ENCODE results near the gene IER2. TPM values are rescaled to one million over a fixed set of nuclear protein-coding genes. Genes with fewer than 3 reads are reported as not detected.
A peak's percentile ranks its signal among the peaks of the same experiment; 100 is the strongest.

IER2 gene
- total RNA-seq, 2 experiments from 2014 or later, result 129 to 137 TPM

GRCh38 chr19:13109361-13110098 is 40.7 kb upstream of the IER2 start:
- Mint-ChIP-seq H3K4me1 (ENCODE audit: low read depth) (peaks cover 2% of the 10 kb centered on the region), H3K27ac (no peak overlapping the region), H3K9me3 (no peaks in the 10 kb centered on the region), H3K36me3 (peaks cover 13% of the 10 kb centered on the region), H3K4me3 (no peak overlapping the region), H3K27me3 (no peaks in the 10 kb centered on the region)
- POLR2A ChIA-PET, result no interaction called here
- intact Hi-C loops (cut with micrococcal nuclease), result no loop called here
- CTCF ChIA-PET, result no interaction called here
- no peak for DNase-seq

- H3K9me3 Mint-ChIP-seq, result no peaks in the 10 kb centered on the region
- no peak overlapping the region for H3K4me3 Mint-ChIP-seq
- DNase-seq, result no peak
- no peak overlapping the region for H3K27ac Mint-ChIP-seq
- H3K27me3 Mint-ChIP-seq, result no peaks in the 10 kb centered on the region
- CTCF ChIA-PET, result no interaction called here
- intact Hi-C loops (cut with micrococcal nuclease), result no loop called here
- POLR2A ChIA-PET, result no interaction called here
- peaks cover 2% of the 10 kb centered on the region for H3K4me1 Mint-ChIP-seq (ENCODE audit: low read depth)
- peaks cover 12% of the 10 kb centered on the region for H3K36me3 Mint-ChIP-seq
These were observed 40.1 kb upstream of the IER2 start for GRCh38 chr19:13110099-13110610.

DNA sequence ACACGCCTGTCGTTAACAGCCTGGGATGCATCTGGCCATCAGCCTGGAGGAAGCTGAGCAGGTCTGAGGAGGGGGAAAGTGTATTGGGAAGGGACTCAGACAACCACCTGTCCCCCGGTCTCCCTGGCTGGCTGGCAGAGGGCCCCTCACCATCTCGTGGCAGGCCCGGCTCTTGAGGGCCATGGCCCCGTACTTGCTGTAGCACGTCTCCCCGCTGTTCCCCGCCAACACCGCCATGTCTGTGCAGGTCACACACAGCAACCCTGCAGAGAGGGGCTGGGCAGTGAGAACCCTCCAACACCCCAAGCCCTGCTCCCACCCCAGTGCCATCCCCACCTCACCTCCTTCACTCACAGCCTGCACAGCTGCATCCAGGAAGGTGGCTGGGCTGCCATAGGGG is 37.7 kb upstream of the IER2 start:
- intact Hi-C loops (cut with micrococcal nuclease), result no loop called here
- H3K9me3 Mint-ChIP-seq, result no peaks in the 10 kb centered on the region
- no peak overlapping the region for H3K27ac Mint-ChIP-seq
- no peak for DNase-seq
- H3K36me3 Mint-ChIP-seq, result peaks cover 16% of the 10 kb centered on the region
- H3K27me3 Mint-ChIP-seq, result no peaks in the 10 kb centered on the region
- ChIA-PET POLR2A (no interaction called here), CTCF (interaction anchor here (2.7 kb wide), 1 partner anchor 8 kb away, joined by 10 read pairs; no protein-coding TSS in a partner anchor)
- peaks cover 11% of the 10 kb centered on the region for H3K4me1 Mint-ChIP-seq (ENCODE audit: low read depth)
- H3K4me3 Mint-ChIP-seq, result no peak overlapping the region

DNA sequence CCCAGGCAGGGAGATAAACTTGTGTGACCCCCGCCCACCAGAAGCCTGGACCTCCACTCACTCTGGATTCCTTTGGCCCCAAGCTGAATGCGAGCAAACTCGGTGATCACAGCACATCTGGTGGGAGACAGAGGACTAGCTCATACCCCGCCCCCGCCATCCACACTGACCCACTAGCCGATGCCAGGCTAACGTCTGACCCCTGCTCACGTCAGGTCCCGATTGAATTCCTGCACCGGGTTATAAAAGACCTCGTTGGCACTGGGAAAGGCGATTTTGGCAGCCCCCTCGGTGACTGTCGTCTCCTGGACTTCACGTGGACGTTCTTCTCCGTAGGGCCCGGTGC is 34.3 kb upstream of the IER2 start:
- Mint-ChIP-seq H3K27me3 (no peaks in the 10 kb centered on the region), H3K9me3 (no peaks in the 10 kb centered on the region), H3K36me3 (peaks cover 12% of the 10 kb centered on the region), H3K4me3 (peak overlapping the region; percentile 86), H3K27ac (peak overlapping the region; percentile 93), H3K4me1 (ENCODE audit: low read depth) (peaks cover 33% of the 10 kb centered on the region)
- ChIA-PET CTCF (interaction anchor here (0.9 to 1.3 kb wide), 2 partner anchors 11 to 17 kb away, joined by 3 to 5 read pairs; no protein-coding TSS in a partner anchor), POLR2A (interaction anchor here (0.8 to 4.1 kb wide), 4 partner anchors 11 to 37 kb away, joined by 3 to 38 read pairs (median 8); partner anchors contain the start of genes IER2 and STX10)
- no peak for DNase-seq
- intact Hi-C loops (cut with micrococcal nuclease), result loop anchor here (1.0 to 5.0 kb wide), 4 partner anchors 12 to 96 kb away; no protein-coding TSS in a partner anchor

DNA sequence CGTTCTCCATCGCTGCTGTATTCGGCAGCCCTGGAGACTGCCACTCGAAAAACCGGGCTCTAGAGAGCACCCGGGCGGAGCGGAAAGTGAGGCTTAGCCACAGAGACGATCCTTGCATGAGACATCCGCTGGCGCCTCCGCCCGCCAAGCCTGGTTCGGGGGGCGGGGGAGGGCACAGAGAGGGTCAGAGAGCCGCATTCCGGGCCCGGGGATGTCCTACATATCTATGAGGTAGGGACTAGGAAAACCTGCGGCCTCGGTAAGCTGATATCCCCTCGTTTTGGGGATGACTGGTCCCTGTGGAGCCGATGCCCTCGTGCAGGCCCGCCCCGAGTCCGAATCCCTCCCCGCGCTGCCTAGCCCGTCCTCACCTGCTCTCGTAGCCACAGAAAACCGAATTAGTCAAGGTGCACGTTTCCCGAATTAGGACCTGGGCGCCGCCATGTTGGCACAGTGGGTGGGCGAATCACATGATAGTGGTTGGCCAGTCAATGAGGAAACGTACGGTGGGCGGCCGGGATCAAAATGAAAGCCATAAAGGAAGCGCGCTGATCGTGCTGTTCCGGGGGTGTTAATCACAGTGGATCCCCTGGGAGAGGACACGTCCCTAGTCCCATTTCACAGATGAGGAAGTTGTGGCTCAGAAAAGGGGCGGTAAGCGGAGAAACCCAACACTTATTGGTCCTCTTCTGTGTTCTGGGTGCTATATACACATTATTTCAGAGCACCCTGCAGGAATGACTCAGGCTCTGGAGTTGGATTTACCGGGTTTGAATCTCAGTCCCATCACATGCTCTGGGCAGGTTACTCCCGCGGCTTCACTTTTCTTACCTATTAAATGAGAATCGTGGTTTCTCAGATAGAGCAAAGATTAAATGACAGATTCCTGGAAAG is 33.7 kb upstream of the IER2 start, which contains the start of gene TRMT1:
Gene TRMT1 (minus strand): TSS at position 459 of the 894 bp plus-strand sequence. CDS start 341 bp downstream, at position 118.
- POLR2A ChIA-PET, result interaction anchor here (0.6 to 4.1 kb wide), 6 partner anchors 12 to 745 kb away, joined by 3 to 38 read pairs (median 12); no protein-coding TSS in a partner anchor
- CTCF ChIA-PET, result interaction anchor here (0.9 to 2.1 kb wide), 4 partner anchors 12 to 151 kb away, joined by 3 to 16 read pairs (median 6); no protein-coding TSS in a partner anchor
- Mint-ChIP-seq H3K36me3 (peaks cover 15% of the 10 kb centered on the region), H3K9me3 (no peaks in the 10 kb centered on the region), H3K27ac (peak within 1 kb of the TSS; percentile 93), H3K4me3 (peak within 1 kb of the TSS; percentile 86), H3K4me1 (ENCODE audit: low read depth) (peaks cover 39% of the 10 kb centered on the region), H3K27me3 (no peaks in the 10 kb centered on the region)
- peak; percentile 95 for DNase-seq
- intact Hi-C loops (cut with micrococcal nuclease), result loop anchor here (1.0 to 5.0 kb wide), 4 partner anchors 12 to 96 kb away; no protein-coding TSS in a partner anchor

GRCh38 chr19:13117176-13117771 is 32.9 kb upstream of the IER2 start:
- intact Hi-C loops (cut with micrococcal nuclease), result loop anchor here (5.0 kb wide), 1 partner anchor 95 kb away; no protein-coding TSS in a partner anchor
- H3K9me3 Mint-ChIP-seq, result no peaks in the 10 kb centered on the region
- H3K27ac Mint-ChIP-seq, result peak overlapping the region; percentile 93
- ChIA-PET POLR2A (interaction anchor here (0.6 to 4.1 kb wide), 8 partner anchors 13 to 744 kb away, joined by 3 to 38 read pairs (median 12); partner anchors contain the start of genes IER2 and STX10), CTCF (interaction anchor here (0.5 to 2.8 kb wide), 10 partner anchors 10 to 152 kb away, joined by 3 to 16 read pairs (median 4); partner anchors contain the start of genes IER2 and STX10)
- DNase-seq, result no peak
- H3K36me3 Mint-ChIP-seq, result peaks cover 19% of the 10 kb centered on the region
- peak overlapping the region; percentile 86 for H3K4me3 Mint-ChIP-seq
- H3K27me3 Mint-ChIP-seq, result no peaks in the 10 kb centered on the region
- peaks cover 47% of the 10 kb centered on the region for H3K4me1 Mint-ChIP-seq (ENCODE audit: low read depth)

DNA sequence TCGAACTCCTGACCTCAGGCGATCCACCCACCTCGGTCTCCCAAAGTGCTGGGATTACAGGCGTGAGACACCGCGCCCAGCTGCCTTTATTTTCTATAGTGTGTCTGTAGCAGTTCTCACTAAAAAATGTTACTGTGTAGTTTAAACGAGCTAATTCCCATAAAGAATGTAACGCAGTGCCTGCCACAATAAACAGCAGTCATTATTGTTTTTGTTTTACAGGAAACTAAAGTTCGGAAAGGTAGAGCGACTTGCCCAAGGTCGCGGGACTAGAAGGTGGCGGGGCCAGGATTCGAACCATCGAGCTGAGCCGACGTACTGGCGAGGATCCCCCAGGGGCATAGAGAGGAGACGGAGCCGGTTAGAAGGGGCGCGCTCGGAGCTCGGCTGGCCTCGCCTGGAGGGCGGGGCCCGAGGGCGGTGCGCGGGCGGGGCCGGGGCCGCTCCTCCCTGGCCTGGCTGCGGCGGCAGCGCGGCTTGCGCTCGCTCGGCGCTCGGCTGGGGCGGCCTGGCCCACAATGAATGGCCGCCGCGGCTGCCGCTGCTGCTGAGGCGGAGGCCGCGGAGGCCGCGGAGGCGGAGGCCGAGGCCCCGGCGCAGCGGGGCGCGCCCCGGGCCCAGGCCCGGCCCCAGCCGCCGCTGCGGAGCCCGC is 32.3 kb upstream of the IER2 start, which contains the start of gene NACC1:
Gene NACC1 (plus strand): TSS at position 493 of the 652 bp plus-strand sequence. CDS start 16,944 bp downstream, outside the sequence.
- peaks cover 51% of the 10 kb centered on the region for H3K4me1 Mint-ChIP-seq (ENCODE audit: low read depth)
- DNase-seq, result peak; percentile 94
- H3K27ac Mint-ChIP-seq, result peak within 1 kb of the TSS; percentile 93
- ChIA-PET POLR2A (interaction anchor here (0.6 to 4.1 kb wide), 10 partner anchors 13 to 744 kb away, joined by 3 to 38 read pairs (median 8); partner anchors contain the start of genes IER2 and STX10), CTCF (interaction anchor here (0.5 to 2.8 kb wide), 11 partner anchors 11 to 153 kb away, joined by 3 to 16 read pairs (median 4); partner anchors contain the start of genes IER2 and STX10)
- H3K27me3 Mint-ChIP-seq, result no peaks in the 10 kb centered on the region
- intact Hi-C loops (cut with micrococcal nuclease), result loop anchor here (1.0 to 5.0 kb wide), 2 partner anchors 14 to 94 kb away; no protein-coding TSS in a partner anchor
- H3K36me3 Mint-ChIP-seq, result peaks cover 16% of the 10 kb centered on the region
- H3K4me3 Mint-ChIP-seq, result peak within 1 kb of the TSS; percentile 86
- no peaks in the 10 kb centered on the region for H3K9me3 Mint-ChIP-seq

- CTCF ChIA-PET, result interaction anchor here (0.8 to 2.8 kb wide), 7 partner anchors 9 to 153 kb away, joined by 3 to 16 read pairs (median 6); partner anchors contain the start of genes IER2 and STX10
- Mint-ChIP-seq H3K27ac (peak overlapping the region; percentile 77), H3K4me1 (ENCODE audit: low read depth) (peaks cover 53% of the 10 kb centered on the region), H3K36me3 (peaks cover 16% of the 10 kb centered on the region), H3K4me3 (peak overlapping the region; percentile 79), H3K9me3 (no peaks in the 10 kb centered on the region), H3K27me3 (no peaks in the 10 kb centered on the region)
- peak; percentile 63 for DNase-seq
- intact Hi-C loops (cut with micrococcal nuclease), result loop anchor here (1.0 to 5.0 kb wide), 2 partner anchors 14 to 94 kb away; no protein-coding TSS in a partner anchor
- POLR2A ChIA-PET, result interaction anchor here (0.7 to 4.1 kb wide), 8 partner anchors 14 to 57 kb away, joined by 3 to 38 read pairs (median 12); partner anchors contain the start of genes IER2 and STX10
These were observed 31.6 kb upstream of the IER2 start for GRCh38 chr19:13118424-13119193.

GRCh38 chr19:13119627-13120026 is 30.6 kb upstream of the IER2 start:
- Mint-ChIP-seq H3K4me1 (ENCODE audit: low read depth) (peaks cover 57% of the 10 kb centered on the region), H3K27me3 (no peaks in the 10 kb centered on the region), H3K9me3 (no peaks in the 10 kb centered on the region), H3K27ac (peak overlapping the region; percentile 77), H3K36me3 (peaks cover 16% of the 10 kb centered on the region), H3K4me3 (peak overlapping the region; percentile 79)
- DNase-seq, result no peak
- intact Hi-C loops (cut with micrococcal nuclease), result loop anchor here (5.0 kb wide), 1 partner anchor 93 kb away; no protein-coding TSS in a partner anchor
- ChIA-PET POLR2A (interaction anchor here (2.5 to 4.1 kb wide), 3 partner anchors 13 to 33 kb away, joined by 10 to 38 read pairs (median 19); partner anchors contain the start of genes IER2 and STX10), CTCF (interaction anchor here (0.8 to 2.8 kb wide), 3 partner anchors 8 to 58 kb away, joined by 3 to 12 read pairs (median 6); partner anchors contain the start of genes IER2 and STX10)
